ENCODE measurements around the gene TOR1B.

DNA sequence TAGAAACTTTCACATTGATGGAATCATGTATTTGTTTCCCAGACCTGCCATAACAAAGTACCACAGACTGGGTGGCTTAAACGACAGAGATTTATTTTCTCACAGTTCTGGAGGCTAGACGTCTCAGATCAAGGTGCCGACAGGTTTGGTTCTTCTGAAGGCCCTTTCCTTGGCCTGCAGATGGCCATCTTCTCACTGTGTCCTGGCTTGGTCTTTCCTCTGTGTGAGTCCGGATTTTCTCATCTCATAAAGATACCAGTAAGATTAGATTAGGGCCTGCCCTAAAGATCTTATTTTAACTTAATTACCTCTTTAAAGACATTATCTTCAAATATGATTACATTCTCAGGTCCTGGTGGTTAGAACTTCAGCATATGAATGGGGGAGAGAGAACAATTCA is 38.1 kb downstream of the TOR1B start:
- TF ChIP-seq, protein P1, sequence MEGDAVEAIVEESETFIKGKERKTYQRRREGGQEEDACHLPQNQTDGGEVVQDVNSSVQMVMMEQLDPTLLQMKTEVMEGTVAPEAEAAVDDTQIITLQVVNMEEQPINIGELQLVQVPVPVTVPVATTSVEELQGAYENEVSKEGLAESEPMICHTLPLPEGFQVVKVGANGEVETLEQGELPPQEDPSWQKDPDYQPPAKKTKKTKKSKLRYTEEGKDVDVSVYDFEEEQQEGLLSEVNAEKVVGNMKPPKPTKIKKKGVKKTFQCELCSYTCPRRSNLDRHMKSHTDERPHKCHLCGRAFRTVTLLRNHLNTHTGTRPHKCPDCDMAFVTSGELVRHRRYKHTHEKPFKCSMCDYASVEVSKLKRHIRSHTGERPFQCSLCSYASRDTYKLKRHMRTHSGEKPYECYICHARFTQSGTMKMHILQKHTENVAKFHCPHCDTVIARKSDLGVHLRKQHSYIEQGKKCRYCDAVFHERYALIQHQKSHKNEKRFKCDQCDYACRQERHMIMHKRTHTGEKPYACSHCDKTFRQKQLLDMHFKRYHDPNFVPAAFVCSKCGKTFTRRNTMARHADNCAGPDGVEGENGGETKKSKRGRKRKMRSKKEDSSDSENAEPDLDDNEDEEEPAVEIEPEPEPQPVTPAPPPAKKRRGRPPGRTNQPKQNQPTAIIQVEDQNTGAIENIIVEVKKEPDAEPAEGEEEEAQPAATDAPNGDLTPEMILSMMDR (IDR thresholded peaks at IDR 0.05; ENCODE audit: poor library complexity, severe bottlenecking), result no peak
- no peak for TF ChIP-seq EZH2 (IDR thresholded peaks at IDR 0.05; ENCODE audit: borderline replicate concordance, insufficient read depth, low read length, poor library complexity, severe bottlenecking)
- TF ChIP-seq POLR2AphosphoS5 (IDR thresholded peaks at IDR 0.05), result no peak
- TF ChIP-seq, protein P2, sequence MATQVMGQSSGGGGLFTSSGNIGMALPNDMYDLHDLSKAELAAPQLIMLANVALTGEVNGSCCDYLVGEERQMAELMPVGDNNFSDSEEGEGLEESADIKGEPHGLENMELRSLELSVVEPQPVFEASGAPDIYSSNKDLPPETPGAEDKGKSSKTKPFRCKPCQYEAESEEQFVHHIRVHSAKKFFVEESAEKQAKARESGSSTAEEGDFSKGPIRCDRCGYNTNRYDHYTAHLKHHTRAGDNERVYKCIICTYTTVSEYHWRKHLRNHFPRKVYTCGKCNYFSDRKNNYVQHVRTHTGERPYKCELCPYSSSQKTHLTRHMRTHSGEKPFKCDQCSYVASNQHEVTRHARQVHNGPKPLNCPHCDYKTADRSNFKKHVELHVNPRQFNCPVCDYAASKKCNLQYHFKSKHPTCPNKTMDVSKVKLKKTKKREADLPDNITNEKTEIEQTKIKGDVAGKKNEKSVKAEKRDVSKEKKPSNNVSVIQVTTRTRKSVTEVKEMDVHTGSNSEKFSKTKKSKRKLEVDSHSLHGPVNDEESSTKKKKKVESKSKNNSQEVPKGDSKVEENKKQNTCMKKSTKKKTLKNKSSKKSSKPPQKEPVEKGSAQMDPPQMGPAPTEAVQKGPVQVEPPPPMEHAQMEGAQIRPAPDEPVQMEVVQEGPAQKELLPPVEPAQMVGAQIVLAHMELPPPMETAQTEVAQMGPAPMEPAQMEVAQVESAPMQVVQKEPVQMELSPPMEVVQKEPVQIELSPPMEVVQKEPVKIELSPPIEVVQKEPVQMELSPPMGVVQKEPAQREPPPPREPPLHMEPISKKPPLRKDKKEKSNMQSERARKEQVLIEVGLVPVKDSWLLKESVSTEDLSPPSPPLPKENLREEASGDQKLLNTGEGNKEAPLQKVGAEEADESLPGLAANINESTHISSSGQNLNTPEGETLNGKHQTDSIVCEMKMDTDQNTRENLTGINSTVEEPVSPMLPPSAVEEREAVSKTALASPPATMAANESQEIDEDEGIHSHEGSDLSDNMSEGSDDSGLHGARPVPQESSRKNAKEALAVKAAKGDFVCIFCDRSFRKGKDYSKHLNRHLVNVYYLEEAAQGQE (IDR thresholded peaks at IDR 0.05; ENCODE audit: borderline replicate concordance), result no peak
- no peak for TF ChIP-seq RAD21 (conservative IDR thresholded peaks at IDR 0.05)
